PFSK-1 (cell line): ENCODE measurements around the gene PRPF19.

Experiments
- POLR2AphosphoS5 ChIP-seq: IDR thresholded peaks from 2 replicates; pipeline ENCODE4 v1.6.1; 2012; ENCODE audit warnings: low read depth, mild to moderate bottlenecking, control low read depth, low read length, moderate library complexity
- TAF1 ChIP-seq: IDR thresholded peaks from 2 replicates; pipeline ENCODE4 v1.6.1; 2012; ENCODE audit warnings: low read length, control low read depth, borderline replicate concordance; ENCODE audit not compliant: insufficient read depth
- TF ChIP-seq, protein P1 (sequence below), 2 experiments: IDR thresholded peaks; 2 replicates each; pipeline versions ENCODE4 v1.6.1 to v1.8.0; 2011 to 2012; ENCODE audit warnings: low read depth in 2 of 2, low read length in 2 of 2, control low read depth in 1 of 2, inconsistent platforms in 1 of 2, mild to moderate bottlenecking in 1 of 2, moderate library complexity in 1 of 2; ENCODE audit not compliant: insufficient read depth in 1 of 2

GRCh38 chr11:60842668-60843600 is 63.5 kb downstream of the PRPF19 start:
- TF ChIP-seq TAF1, result no peak
- TF ChIP-seq, protein P1, sequence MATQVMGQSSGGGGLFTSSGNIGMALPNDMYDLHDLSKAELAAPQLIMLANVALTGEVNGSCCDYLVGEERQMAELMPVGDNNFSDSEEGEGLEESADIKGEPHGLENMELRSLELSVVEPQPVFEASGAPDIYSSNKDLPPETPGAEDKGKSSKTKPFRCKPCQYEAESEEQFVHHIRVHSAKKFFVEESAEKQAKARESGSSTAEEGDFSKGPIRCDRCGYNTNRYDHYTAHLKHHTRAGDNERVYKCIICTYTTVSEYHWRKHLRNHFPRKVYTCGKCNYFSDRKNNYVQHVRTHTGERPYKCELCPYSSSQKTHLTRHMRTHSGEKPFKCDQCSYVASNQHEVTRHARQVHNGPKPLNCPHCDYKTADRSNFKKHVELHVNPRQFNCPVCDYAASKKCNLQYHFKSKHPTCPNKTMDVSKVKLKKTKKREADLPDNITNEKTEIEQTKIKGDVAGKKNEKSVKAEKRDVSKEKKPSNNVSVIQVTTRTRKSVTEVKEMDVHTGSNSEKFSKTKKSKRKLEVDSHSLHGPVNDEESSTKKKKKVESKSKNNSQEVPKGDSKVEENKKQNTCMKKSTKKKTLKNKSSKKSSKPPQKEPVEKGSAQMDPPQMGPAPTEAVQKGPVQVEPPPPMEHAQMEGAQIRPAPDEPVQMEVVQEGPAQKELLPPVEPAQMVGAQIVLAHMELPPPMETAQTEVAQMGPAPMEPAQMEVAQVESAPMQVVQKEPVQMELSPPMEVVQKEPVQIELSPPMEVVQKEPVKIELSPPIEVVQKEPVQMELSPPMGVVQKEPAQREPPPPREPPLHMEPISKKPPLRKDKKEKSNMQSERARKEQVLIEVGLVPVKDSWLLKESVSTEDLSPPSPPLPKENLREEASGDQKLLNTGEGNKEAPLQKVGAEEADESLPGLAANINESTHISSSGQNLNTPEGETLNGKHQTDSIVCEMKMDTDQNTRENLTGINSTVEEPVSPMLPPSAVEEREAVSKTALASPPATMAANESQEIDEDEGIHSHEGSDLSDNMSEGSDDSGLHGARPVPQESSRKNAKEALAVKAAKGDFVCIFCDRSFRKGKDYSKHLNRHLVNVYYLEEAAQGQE (IDR thresholded peaks at IDR 0.05; ENCODE audit: insufficient read depth in 1 of 2, low read depth in 2 of 2, low read length in 2 of 2), result no peak
- TF ChIP-seq POLR2AphosphoS5, result no peak
